ENCODE results near the gene C5orf34. TPM values are rescaled to one million over a fixed set of nuclear protein-coding genes. Genes with fewer than 3 reads are reported as not detected.

C5orf34 gene
- total RNA-seq, 4 donors from 2014 or later: 0.87 to 5.1 (median 1.9) TPM

- H3K4me3 ChIP-seq: no peak overlapping the region
- H3K4me1 ChIP-seq: no peaks in the 10 kb centered on the region
- H3K9me3 ChIP-seq: no peaks in the 10 kb centered on the region
- intact Hi-C loops (cut with DNase I): no loop called here
- no peak for DNase-seq
- TF ChIP-seq POLR2A (IDR thresholded peaks at IDR 0.05) (no peak), CTCF (IDR thresholded peaks at IDR 0.05) (no peak)
- H3K27ac ChIP-seq: no peak overlapping the region
- H3K27me3 ChIP-seq: no peaks in the 10 kb centered on the region
- H3K36me3 ChIP-seq: peaks cover 0 to 100% (median 15%) of the 10 kb centered on the region in 3 donors
Observed at GRCh38 chr5:43536972-43537371, 22.0 kb upstream of the C5orf34 start.

- no peaks in the 10 kb centered on the region for H3K9me3 ChIP-seq
- H3K27me3 ChIP-seq: no peaks in the 10 kb centered on the region
- intact Hi-C loops (cut with DNase I): no loop called here
- H3K36me3 ChIP-seq: peaks cover 0 to 98% (median 24%) of the 10 kb centered on the region in 3 donors
- H3K4me1 ChIP-seq: no peaks in the 10 kb centered on the region
- no peak for DNase-seq
- WGBS, 2 donors: 75 to 80% methylated on average over 2 of the region's 2 CpGs
- H3K27ac ChIP-seq: no peak overlapping the region
- no peak for TF ChIP-seq CTCF (IDR thresholded peaks at IDR 0.05)
- TF ChIP-seq POLR2A (IDR thresholded peaks at IDR 0.05): no peak
- H3K4me3 ChIP-seq: no peak overlapping the region
Observed at GRCh38 chr5:43533646-43534045, 18.7 kb upstream of the C5orf34 start.

GRCh38 chr5:43530648-43531047, 15.7 kb upstream of the C5orf34 start:
- Histone ChIP-seq H3K9me3 (no peaks in the 10 kb centered on the region), H3K27me3 (no peaks in the 10 kb centered on the region), H3K27ac (no peak overlapping the region), H3K4me3 (no peak overlapping the region), H3K4me1 (no peaks in the 10 kb centered on the region), H3K36me3 (peaks cover 0 to 91% (median 18%) of the 10 kb centered on the region in 3 donors)
- TF ChIP-seq POLR2A (IDR thresholded peaks at IDR 0.05): no peak
- TF ChIP-seq CTCF (IDR thresholded peaks at IDR 0.05): no peak
- intact Hi-C loops (cut with DNase I): no loop called here
- WGBS, 2 donors: 85 to 96% methylated on average over 2 of the region's 2 CpGs
- DNase-seq: no peak

GRCh38 chr5:43523662-43524072, 8.7 kb upstream of the C5orf34 start:
- Histone ChIP-seq H3K4me1 (no peaks in the 10 kb centered on the region), H3K27ac (no peak overlapping the region), H3K27me3 (no peaks in the 10 kb centered on the region), H3K36me3 (peaks cover 0 to 51% (median 0%) of the 10 kb centered on the region in 3 donors), H3K4me3 (no peak overlapping the region), H3K9me3 (no peaks in the 10 kb centered on the region)
- intact Hi-C loops (cut with DNase I): no loop called here
- 38 to 62% methylated on average over 1 to 2 of the region's 2 CpGs for WGBS, 2 donors
- no peak for DNase-seq
- TF ChIP-seq POLR2A (IDR thresholded peaks at IDR 0.05): no peak
- TF ChIP-seq CTCF (IDR thresholded peaks at IDR 0.05): no peak

- Histone ChIP-seq H3K36me3 (peaks cover 0 to 27% (median 0%) of the 10 kb centered on the region in 3 donors), H3K27ac (no peak overlapping the region), H3K4me1 (peaks cover 0 to 12% (median 4%) of the 10 kb centered on the region in 3 donors), H3K9me3 (no peaks in the 10 kb centered on the region), H3K27me3 (no peaks in the 10 kb centered on the region), H3K4me3 (no peak overlapping the region)
- 81 to 92% methylated on average over 1 of the region's 1 CpG for WGBS, 2 donors
- intact Hi-C loops (cut with DNase I): no loop called here
- TF ChIP-seq CTCF (IDR thresholded peaks at IDR 0.05): no peak
- no peak for TF ChIP-seq POLR2A (IDR thresholded peaks at IDR 0.05)
- no peak for DNase-seq
Observed at GRCh38 chr5:43520615-43521014, 5.7 kb upstream of the C5orf34 start.
